HEK293 (cell line): ENCODE results near the gene UNK.

Experiments used
- GLIS2 ChIP-seq: fragments of 450-650 bp; formaldehyde crosslinking; IDR thresholded peaks from 2 replicates; pipeline ENCODE4 v1.5.1; 2016; ENCODE audit warnings: missing biosample characterization, missing genetic modification characterization
- HOXA7 ChIP-seq: sonication (generic); formaldehyde crosslinking; IDR thresholded peaks from 2 replicates; pipeline ENCODE4 v1.8.1; 2022; ENCODE audit warnings: missing genetic modification reagents, borderline replicate concordance
- INSM2 ChIP-seq: fragments of 450-650 bp; formaldehyde crosslinking; IDR thresholded peaks from 2 replicates; pipeline ENCODE4 v1.5.1; 2016; ENCODE audit warnings: missing biosample characterization, missing genetic modification characterization
- KLF1 ChIP-seq: fragments of 450-650 bp; formaldehyde crosslinking; IDR thresholded peaks from 2 replicates; pipeline ENCODE4 v1.5.1; 2016; ENCODE audit warnings: missing biosample characterization, missing genetic modification characterization
- KLF17 ChIP-seq: fragments of 450-650 bp; formaldehyde crosslinking; IDR thresholded peaks from 2 replicates; pipeline ENCODE4 v1.5.1; 2016; ENCODE audit warnings: missing biosample characterization, missing genetic modification characterization
- YY1 ChIP-seq: fragments of 450-650 bp; formaldehyde crosslinking; IDR thresholded peaks from 2 replicates; pipeline ENCODE4 v1.5.1; 2018; ENCODE audit warnings: missing biosample characterization, missing genetic modification characterization
- YY2 ChIP-seq: fragments of 450-650 bp; formaldehyde crosslinking; IDR thresholded peaks from 2 replicates; pipeline ENCODE4 v1.5.1; 2016; ENCODE audit warnings: missing biosample characterization, missing genetic modification characterization
- ZNF121 ChIP-seq: fragments of 450-650 bp; formaldehyde crosslinking; IDR thresholded peaks from 2 replicates; pipeline ENCODE4 v1.5.1; 2016; ENCODE audit warnings: missing biosample characterization, missing genetic modification characterization
- ZNF132 ChIP-seq: fragments of 450-650 bp; formaldehyde crosslinking; IDR thresholded peaks from 2 replicates; pipeline ENCODE4 v1.5.1; 2017; ENCODE audit warnings: missing biosample characterization, missing genetic modification characterization, borderline replicate concordance
- ZNF202 ChIP-seq: fragments of 450-650 bp; formaldehyde crosslinking; IDR thresholded peaks from 2 replicates; pipeline ENCODE4 v1.5.1; 2016; ENCODE audit warnings: missing biosample characterization, missing genetic modification characterization, borderline replicate concordance
- ZNF211 ChIP-seq: fragments of 450-650 bp; formaldehyde crosslinking; IDR thresholded peaks from 2 replicates; pipeline ENCODE4 v1.5.1; 2016; ENCODE audit warnings: low read depth, missing biosample characterization, missing genetic modification characterization
- ZNF335 ChIP-seq: fragments of 450-650 bp; formaldehyde crosslinking; conservative IDR thresholded peaks from 2 replicates; pipeline ENCODE4 v1.5.1; 2016; ENCODE audit warnings: missing biosample characterization, missing genetic modification characterization
- ZNF350 ChIP-seq: fragments of 450-650 bp; formaldehyde crosslinking; IDR thresholded peaks from 2 replicates; pipeline ENCODE4 v1.5.0; 2017; ENCODE audit warnings: missing biosample characterization, mild to moderate bottlenecking, missing genetic modification characterization
- ZNF521 ChIP-seq: fragments of 450-650 bp; formaldehyde crosslinking; IDR thresholded peaks from 2 replicates; pipeline ENCODE4 v1.5.1; 2017; ENCODE audit warnings: missing biosample characterization, mild to moderate bottlenecking, missing genetic modification characterization
- ZNF571 ChIP-seq: fragments of 450-650 bp; formaldehyde crosslinking; IDR thresholded peaks from 2 replicates; pipeline ENCODE4 v1.5.0; 2017; ENCODE audit warnings: missing biosample characterization, missing genetic modification characterization
- ZNF623 ChIP-seq: fragments of 450-650 bp; formaldehyde crosslinking; IDR thresholded peaks from 2 replicates; pipeline ENCODE4 v1.5.1; 2016; ENCODE audit warnings: missing biosample characterization, missing genetic modification characterization
- ZNF624 ChIP-seq: fragments of 450-650 bp; formaldehyde crosslinking; IDR thresholded peaks from 2 replicates; pipeline ENCODE4 v1.5.1; 2017; ENCODE audit warnings: missing biosample characterization, missing genetic modification characterization
- ZNF664 ChIP-seq: fragments of 450-650 bp; formaldehyde crosslinking; IDR thresholded peaks from 2 replicates; pipeline ENCODE4 v1.5.1; 2016; ENCODE audit warnings: missing biosample characterization, missing genetic modification characterization
- ZNF692 ChIP-seq: fragments of 450-650 bp; formaldehyde crosslinking; IDR thresholded peaks from 2 replicates; pipeline ENCODE4 v1.5.1; 2016; ENCODE audit warnings: missing biosample characterization, missing genetic modification characterization
- TF ChIP-seq, protein P1 (sequence below): fragments of 450-650 bp; formaldehyde crosslinking; IDR thresholded peaks from 2 replicates; pipeline ENCODE4 v1.5.1; 2016; ENCODE audit warnings: missing biosample characterization, missing genetic modification characterization
- TF ChIP-seq, protein P2 (sequence below): fragments of 450-650 bp; formaldehyde crosslinking; IDR thresholded peaks from 2 replicates; pipeline ENCODE4 v1.5.1; 2017; ENCODE audit warnings: missing biosample characterization, missing genetic modification characterization
- TF ChIP-seq, protein P3 (sequence below): fragments of 450-650 bp; formaldehyde crosslinking; IDR thresholded peaks from 2 replicates; pipeline ENCODE4 v1.5.1; 2017; ENCODE audit warnings: missing biosample characterization, missing genetic modification characterization
- TF ChIP-seq, protein P4 (sequence below): fragments of 450-650 bp; formaldehyde crosslinking; IDR thresholded peaks from 2 replicates; pipeline ENCODE4 v1.5.1; 2016; ENCODE audit warnings: missing biosample characterization, missing genetic modification characterization
- TF ChIP-seq, protein P5 (sequence below): fragments of 450-650 bp; formaldehyde crosslinking; IDR thresholded peaks from 2 replicates; pipeline ENCODE4 v1.5.1; 2017; ENCODE audit warnings: missing biosample characterization, missing genetic modification characterization

Gene UNK

GRCh38 chr17:75785016-75785890, 647 bp downstream of the UNK start (continued):
- TF ChIP-seq, protein P1, sequence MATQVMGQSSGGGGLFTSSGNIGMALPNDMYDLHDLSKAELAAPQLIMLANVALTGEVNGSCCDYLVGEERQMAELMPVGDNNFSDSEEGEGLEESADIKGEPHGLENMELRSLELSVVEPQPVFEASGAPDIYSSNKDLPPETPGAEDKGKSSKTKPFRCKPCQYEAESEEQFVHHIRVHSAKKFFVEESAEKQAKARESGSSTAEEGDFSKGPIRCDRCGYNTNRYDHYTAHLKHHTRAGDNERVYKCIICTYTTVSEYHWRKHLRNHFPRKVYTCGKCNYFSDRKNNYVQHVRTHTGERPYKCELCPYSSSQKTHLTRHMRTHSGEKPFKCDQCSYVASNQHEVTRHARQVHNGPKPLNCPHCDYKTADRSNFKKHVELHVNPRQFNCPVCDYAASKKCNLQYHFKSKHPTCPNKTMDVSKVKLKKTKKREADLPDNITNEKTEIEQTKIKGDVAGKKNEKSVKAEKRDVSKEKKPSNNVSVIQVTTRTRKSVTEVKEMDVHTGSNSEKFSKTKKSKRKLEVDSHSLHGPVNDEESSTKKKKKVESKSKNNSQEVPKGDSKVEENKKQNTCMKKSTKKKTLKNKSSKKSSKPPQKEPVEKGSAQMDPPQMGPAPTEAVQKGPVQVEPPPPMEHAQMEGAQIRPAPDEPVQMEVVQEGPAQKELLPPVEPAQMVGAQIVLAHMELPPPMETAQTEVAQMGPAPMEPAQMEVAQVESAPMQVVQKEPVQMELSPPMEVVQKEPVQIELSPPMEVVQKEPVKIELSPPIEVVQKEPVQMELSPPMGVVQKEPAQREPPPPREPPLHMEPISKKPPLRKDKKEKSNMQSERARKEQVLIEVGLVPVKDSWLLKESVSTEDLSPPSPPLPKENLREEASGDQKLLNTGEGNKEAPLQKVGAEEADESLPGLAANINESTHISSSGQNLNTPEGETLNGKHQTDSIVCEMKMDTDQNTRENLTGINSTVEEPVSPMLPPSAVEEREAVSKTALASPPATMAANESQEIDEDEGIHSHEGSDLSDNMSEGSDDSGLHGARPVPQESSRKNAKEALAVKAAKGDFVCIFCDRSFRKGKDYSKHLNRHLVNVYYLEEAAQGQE (tag by site-specific recombination) = no peak; the same call in 1 of the 2 replicates
- TF ChIP-seq ZNF521 (tag by site-specific recombination) = no peak
- TF ChIP-seq ZNF664 (tag by site-specific recombination) = 0 out of 2 replicates have a peak, but pooled peaks have one; percentile 25
- TF ChIP-seq, protein P2, sequence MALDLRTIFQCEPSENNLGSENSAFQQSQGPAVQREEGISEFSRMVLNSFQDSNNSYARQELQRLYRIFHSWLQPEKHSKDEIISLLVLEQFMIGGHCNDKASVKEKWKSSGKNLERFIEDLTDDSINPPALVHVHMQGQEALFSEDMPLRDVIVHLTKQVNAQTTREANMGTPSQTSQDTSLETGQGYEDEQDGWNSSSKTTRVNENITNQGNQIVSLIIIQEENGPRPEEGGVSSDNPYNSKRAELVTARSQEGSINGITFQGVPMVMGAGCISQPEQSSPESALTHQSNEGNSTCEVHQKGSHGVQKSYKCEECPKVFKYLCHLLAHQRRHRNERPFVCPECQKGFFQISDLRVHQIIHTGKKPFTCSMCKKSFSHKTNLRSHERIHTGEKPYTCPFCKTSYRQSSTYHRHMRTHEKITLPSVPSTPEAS = no peak; the same call in 1 of the 2 replicates
- TF ChIP-seq GLIS2 (tag by site-specific recombination) = no peak
- TF ChIP-seq ZNF121 (tag by site-specific recombination) = peak; percentile 94
- TF ChIP-seq KLF17 (tag by site-specific recombination) = peak; percentile 92
- peak; percentile 79; the same call in 1 of the 2 replicates for TF ChIP-seq HOXA7
- TF ChIP-seq ZNF623 = peak; percentile 13; the same call in 1 of the 2 replicates
- TF ChIP-seq YY1 = peak; percentile 52; the same call in 1 of the 2 replicates
- peak; percentile 58 for TF ChIP-seq ZNF692 (tag by site-specific recombination)
- no peak for TF ChIP-seq ZNF571
- TF ChIP-seq KLF1 (tag by site-specific recombination) = peak; percentile 53; the same call in 1 of the 2 replicates
- TF ChIP-seq ZNF350 = no peak
- no peak for TF ChIP-seq YY2 (tag by site-specific recombination)
- TF ChIP-seq INSM2 (tag by site-specific recombination) = peak; percentile 89
- TF ChIP-seq, protein P3, sequence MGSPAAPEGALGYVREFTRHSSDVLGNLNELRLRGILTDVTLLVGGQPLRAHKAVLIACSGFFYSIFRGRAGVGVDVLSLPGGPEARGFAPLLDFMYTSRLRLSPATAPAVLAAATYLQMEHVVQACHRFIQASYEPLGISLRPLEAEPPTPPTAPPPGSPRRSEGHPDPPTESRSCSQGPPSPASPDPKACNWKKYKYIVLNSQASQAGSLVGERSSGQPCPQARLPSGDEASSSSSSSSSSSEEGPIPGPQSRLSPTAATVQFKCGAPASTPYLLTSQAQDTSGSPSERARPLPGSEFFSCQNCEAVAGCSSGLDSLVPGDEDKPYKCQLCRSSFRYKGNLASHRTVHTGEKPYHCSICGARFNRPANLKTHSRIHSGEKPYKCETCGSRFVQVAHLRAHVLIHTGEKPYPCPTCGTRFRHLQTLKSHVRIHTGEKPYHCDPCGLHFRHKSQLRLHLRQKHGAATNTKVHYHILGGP (tag by site-specific recombination) = no peak
- 0 out of 2 replicates have a peak, but pooled peaks have one; percentile 8 for TF ChIP-seq ZNF211 (tag by site-specific recombination)
- no peak for TF ChIP-seq ZNF335 (tag by site-specific recombination)
- TF ChIP-seq ZNF202 (tag by site-specific recombination) = no peak
- TF ChIP-seq, protein P4, sequence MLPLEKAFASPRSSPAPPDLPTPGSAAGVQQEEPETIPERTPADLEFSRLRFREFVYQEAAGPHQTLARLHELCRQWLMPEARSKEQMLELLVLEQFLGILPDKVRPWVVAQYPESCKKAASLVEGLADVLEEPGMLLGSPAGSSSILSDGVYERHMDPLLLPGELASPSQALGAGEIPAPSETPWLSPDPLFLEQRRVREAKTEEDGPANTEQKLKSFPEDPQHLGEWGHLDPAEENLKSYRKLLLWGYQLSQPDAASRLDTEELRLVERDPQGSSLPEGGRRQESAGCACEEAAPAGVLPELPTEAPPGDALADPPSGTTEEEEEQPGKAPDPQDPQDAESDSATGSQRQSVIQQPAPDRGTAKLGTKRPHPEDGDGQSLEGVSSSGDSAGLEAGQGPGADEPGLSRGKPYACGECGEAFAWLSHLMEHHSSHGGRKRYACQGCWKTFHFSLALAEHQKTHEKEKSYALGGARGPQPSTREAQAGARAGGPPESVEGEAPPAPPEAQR (tag by site-specific recombination) = peak; percentile 44; the same call in 1 of the 2 replicates
- TF ChIP-seq ZNF624 (tag by site-specific recombination) = no peak
- no peak for TF ChIP-seq ZNF132 (tag by site-specific recombination)
- TF ChIP-seq, protein P5, sequence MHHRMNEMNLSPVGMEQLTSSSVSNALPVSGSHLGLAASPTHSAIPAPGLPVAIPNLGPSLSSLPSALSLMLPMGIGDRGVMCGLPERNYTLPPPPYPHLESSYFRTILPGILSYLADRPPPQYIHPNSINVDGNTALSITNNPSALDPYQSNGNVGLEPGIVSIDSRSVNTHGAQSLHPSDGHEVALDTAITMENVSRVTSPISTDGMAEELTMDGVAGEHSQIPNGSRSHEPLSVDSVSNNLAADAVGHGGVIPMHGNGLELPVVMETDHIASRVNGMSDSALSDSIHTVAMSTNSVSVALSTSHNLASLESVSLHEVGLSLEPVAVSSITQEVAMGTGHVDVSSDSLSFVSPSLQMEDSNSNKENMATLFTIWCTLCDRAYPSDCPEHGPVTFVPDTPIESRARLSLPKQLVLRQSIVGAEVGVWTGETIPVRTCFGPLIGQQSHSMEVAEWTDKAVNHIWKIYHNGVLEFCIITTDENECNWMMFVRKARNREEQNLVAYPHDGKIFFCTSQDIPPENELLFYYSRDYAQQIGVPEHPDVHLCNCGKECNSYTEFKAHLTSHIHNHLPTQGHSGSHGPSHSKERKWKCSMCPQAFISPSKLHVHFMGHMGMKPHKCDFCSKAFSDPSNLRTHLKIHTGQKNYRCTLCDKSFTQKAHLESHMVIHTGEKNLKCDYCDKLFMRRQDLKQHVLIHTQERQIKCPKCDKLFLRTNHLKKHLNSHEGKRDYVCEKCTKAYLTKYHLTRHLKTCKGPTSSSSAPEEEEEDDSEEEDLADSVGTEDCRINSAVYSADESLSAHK (tag by site-specific recombination) = 0 out of 2 replicates have a peak, but pooled peaks have one; percentile 40
